Ascending aorta (tissue), 2 donors: Measurements from ENCODE around the gene CFAP161. TPM values are rescaled to one million over a fixed set of nuclear protein-coding genes. Genes with fewer than 3 reads are reported as not detected.

Experiments
- DNase-seq, 2 donors: peaks; one replicate each; pipeline ENCODE4 v3.0.0-alpha.2; 2019; ENCODE audit warnings: low spot score in 2 of 2
- H3K27ac ChIP-seq, 2 donors: fragments of 200-600 bp; sonication (generic); one replicate each; pipeline ENCODE4 v1.5.1; 2016 to 2017; ENCODE audit warnings: mild to moderate bottlenecking in 1 of 2
- H3K27me3 ChIP-seq: fragments of 200-600 bp; sonication (generic); one replicate; pipeline ENCODE4 v1.5.1; 2017
- H3K36me3 ChIP-seq, 2 donors: fragments of 200-600 bp; sonication (generic); one replicate each; pipeline ENCODE4 v1.5.1; 2016
- H3K4me1 ChIP-seq, 2 donors: fragments of 200-600 bp; sonication (generic); one replicate each; pipeline ENCODE4 v1.5.1; 2016 to 2017; ENCODE audit warnings: mild to moderate bottlenecking in 1 of 2
- H3K4me3 ChIP-seq, 2 donors: fragments of 200-600 bp; sonication (generic); one replicate each; pipeline ENCODE4 v1.5.1; 2016 to 2017; ENCODE audit warnings: mild to moderate bottlenecking in 1 of 2
- H3K9me3 ChIP-seq, 2 donors: fragments of 200-600 bp; sonication (generic); one replicate each; pipeline ENCODE4 v1.5.1; 2016
- CTCF ChIP-seq, 3 experiments: fragments of 200-600 bp in 2 of 3; fragments of 450-650 bp in 1 of 3; sonication (generic) in 2 of 3; IDR thresholded peaks; one replicate each; pipeline ENCODE4 v1.5.1; 2016 to 2019; ENCODE audit warnings: antibody characterized with exemption in 3 of 3, mild to moderate bottlenecking in 1 of 3, moderate library complexity in 1 of 3
- intact Hi-C: fragments of 100-400 bp; cut with DNase I; formaldehyde crosslinking; loops from one replicate; pipeline ENCODE4 v1.15.1; 2023
- total RNA-seq: library from RNA; depleted of rRNA; stranded (reverse); fragments of >200 nt; gene quantifications from one replicate; pipeline ENCODE4 v1.1.0, GENCODE V29; 2016

CFAP161 gene
- total RNA-seq, 1 donor from 2014 or later, result not detected

DNA sequence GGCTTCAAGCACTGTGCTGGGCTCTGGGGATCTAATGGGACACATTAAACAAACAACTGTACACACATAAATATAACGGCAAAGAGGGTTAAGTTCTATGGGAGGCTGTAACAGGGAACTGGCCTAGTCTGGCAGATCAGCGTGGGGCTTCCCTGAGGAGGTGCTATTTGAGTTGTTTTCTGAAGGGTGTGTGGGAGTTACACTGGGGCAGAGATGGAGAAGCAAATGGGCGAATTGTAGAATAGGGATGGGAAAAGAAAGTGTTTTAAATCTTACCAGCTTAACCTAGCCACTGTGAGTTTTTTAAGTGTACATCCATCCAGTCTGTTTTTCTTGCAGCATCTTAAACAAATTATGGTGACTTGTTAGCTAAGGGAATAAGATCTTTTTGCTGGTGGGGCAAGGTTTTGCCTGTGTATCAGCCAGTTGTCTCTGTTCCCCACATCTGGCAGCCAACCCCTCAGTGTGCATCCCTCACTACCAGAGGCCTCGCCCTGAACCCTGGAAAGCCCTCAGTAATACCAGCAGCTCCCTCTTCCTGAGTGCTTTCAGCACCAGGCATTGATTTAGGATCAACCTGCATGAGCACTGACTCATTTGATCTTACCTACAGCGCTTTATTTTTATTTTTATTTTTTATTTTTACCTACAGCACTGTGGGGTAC, 51.7 kb downstream of the CFAP161 start:
- no peak for DNase-seq
- no peaks in the 10 kb centered on the region for H3K27me3 ChIP-seq
- no peak for TF ChIP-seq CTCF (IDR thresholded peaks at IDR 0.05)
- H3K27ac ChIP-seq, result no peak overlapping the region
- H3K36me3 ChIP-seq, result no peaks in the 10 kb centered on the region
- intact Hi-C loops, result no loop called here
- H3K4me1 ChIP-seq, result peaks cover 0 to 4% of the 10 kb centered on the region in 2 donors
- no peaks in the 10 kb centered on the region for H3K9me3 ChIP-seq
- H3K4me3 ChIP-seq, result no peak overlapping the region

GRCh38 chr15:81188354-81188753, 54.3 kb downstream of the CFAP161 start:
- H3K4me3 ChIP-seq, result no peak overlapping the region
- no peak overlapping the region for H3K27ac ChIP-seq
- no peaks in the 10 kb centered on the region for H3K36me3 ChIP-seq
- no peak for DNase-seq
- TF ChIP-seq CTCF (IDR thresholded peaks at IDR 0.05), result no peak
- intact Hi-C loops, result no loop called here
- no peaks in the 10 kb centered on the region for H3K27me3 ChIP-seq
- no peaks in the 10 kb centered on the region for H3K9me3 ChIP-seq
- H3K4me1 ChIP-seq, result peaks cover 0 to 2% of the 10 kb centered on the region in 2 donors

DNA sequence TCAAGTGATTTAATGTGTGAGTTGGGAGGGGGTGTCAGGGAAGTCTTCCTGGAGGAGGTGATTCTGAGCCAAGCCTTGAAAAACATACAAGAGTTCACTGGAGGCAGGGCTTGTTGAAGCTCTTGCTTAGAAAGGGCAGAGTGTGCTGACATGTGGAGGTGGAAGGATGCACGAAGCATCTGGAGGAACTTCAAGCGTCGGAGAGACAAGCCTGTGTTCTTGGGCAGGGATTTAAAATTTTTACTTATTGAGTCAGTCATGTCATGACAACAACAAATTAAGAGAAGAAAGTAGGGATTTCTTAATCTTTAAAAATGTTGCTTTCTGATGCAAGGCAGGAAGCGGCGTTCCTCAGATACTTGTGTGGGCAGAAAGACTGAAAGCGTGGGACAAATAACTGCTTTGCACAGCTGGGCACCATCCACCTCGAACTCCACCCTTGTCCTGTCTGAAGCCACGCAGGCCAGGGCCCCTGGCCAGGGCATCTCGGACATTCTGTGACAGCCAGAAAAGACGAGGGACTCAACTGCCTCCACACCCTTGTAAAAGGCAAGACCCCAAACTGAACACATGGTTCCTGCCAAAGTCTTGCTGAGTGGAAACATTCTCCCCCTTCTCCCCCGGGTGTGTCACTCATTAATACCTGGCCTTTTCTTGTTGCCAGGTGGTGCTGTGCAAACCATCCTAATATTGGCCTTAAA, 55.7 kb downstream of the CFAP161 start:
- DNase-seq, result peak in 1 of 2 donors; percentile 77
- Histone ChIP-seq H3K4me1 (peaks cover 0 to 2% of the 10 kb centered on the region in 2 donors), H3K27me3 (no peaks in the 10 kb centered on the region), H3K36me3 (no peaks in the 10 kb centered on the region), H3K9me3 (no peaks in the 10 kb centered on the region), H3K27ac (peak overlapping the region; percentile 10 to 56), H3K4me3 (no peak overlapping the region)
- no peak for TF ChIP-seq CTCF (IDR thresholded peaks at IDR 0.05)
- intact Hi-C loops, result no loop called here

- Histone ChIP-seq H3K4me3 (no peak overlapping the region), H3K36me3 (no peaks in the 10 kb centered on the region), H3K9me3 (no peaks in the 10 kb centered on the region), H3K27me3 (no peaks in the 10 kb centered on the region), H3K4me1 (peaks cover 0 to 2% of the 10 kb centered on the region in 2 donors), H3K27ac (peak overlapping the region; percentile 10 to 56)
- intact Hi-C loops, result no loop called here
- DNase-seq, result no peak
- TF ChIP-seq CTCF (IDR thresholded peaks at IDR 0.05), result no peak
These were observed 56.9 kb downstream of the CFAP161 start for GRCh38 chr15:81190922-81191507.

DNA sequence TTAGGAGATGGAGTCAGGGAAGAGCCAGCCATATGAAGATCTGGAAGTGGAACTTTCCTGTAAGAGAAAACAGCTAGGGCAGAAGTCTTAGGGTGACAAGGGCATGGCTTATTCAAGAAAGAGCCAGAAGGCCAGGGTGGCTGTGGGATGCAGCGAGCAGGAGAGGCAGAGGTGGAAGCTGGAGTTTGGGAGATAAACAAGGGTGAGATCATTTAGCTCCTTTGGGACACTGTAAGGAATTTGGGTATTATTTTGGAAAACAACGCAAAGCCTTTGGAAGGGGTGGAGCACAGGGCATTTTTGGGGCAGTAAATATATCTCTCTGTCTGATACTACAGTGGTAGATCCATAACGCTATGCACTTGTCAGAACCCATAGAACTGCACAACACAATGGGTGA, 57.6 kb downstream of the CFAP161 start:
- intact Hi-C loops, result no loop called here
- H3K4me3 ChIP-seq, result no peak overlapping the region
- no peak for TF ChIP-seq CTCF (IDR thresholded peaks at IDR 0.05)
- no peaks in the 10 kb centered on the region for H3K27me3 ChIP-seq
- peaks cover 0 to 2% of the 10 kb centered on the region in 2 donors for H3K4me1 ChIP-seq
- no peak for DNase-seq
- no peaks in the 10 kb centered on the region for H3K9me3 ChIP-seq
- H3K27ac ChIP-seq, result peak overlapping the region in 1 of 2 donors; percentile 34
- no peaks in the 10 kb centered on the region for H3K36me3 ChIP-seq
